ENCODE data around the gene ARAP3.

The ARAP3 gene

GRCh38 chr5:141696431-141696830 lies 14.4 kb upstream of the ARAP3 start:
- no peak for DNase-seq

GRCh38 chr5:141695627-141696215 lies 13.7 kb upstream of the ARAP3 start:
- no peak for DNase-seq

- no peak for DNase-seq
Measured at GRCh38 chr5:141694479-141694878, 12.4 kb upstream of the ARAP3 start.

GRCh38 chr5:141692919-141693725 lies 11.1 kb upstream of the ARAP3 start:
- DNase-seq: no peak

- DNase-seq: no peak
Measured at GRCh38 chr5:141692533-141692888, 10.5 kb upstream of the ARAP3 start.

GRCh38 chr5:141691867-141692532 lies 10.0 kb upstream of the ARAP3 start:
- DNase-seq: peak; percentile 93

GRCh38 chr5:141691286-141691866 lies 9.3 kb upstream of the ARAP3 start:
- no peak for DNase-seq

GRCh38 chr5:141686648-141687416 lies 4.8 kb upstream of the ARAP3 start:
- DNase-seq: peak; percentile 87

- DNase-seq: no peak
Measured at GRCh38 chr5:141685591-141685990, 3.6 kb upstream of the ARAP3 start.

GRCh38 chr5:141683596-141684141 lies 1.6 kb upstream of the ARAP3 start:
- no peak for DNase-seq

- DNase-seq: no peak
Measured at GRCh38 chr5:141681295-141681694, 735 bp downstream of the ARAP3 start.

- peak; percentile 95 for DNase-seq
Measured at GRCh38 chr5:141680751-141681201, 1.3 kb downstream of the ARAP3 start.

- DNase-seq: no peak
Measured at GRCh38 chr5:141680178-141680577, 1.9 kb downstream of the ARAP3 start.

- DNase-seq: no peak
Measured at GRCh38 chr5:141677415-141677814, 4.6 kb downstream of the ARAP3 start.

- no peak for DNase-seq
Measured at GRCh38 chr5:141675672-141676071, 6.4 kb downstream of the ARAP3 start.

- no peak for DNase-seq
Measured at GRCh38 chr5:141674747-141675146, 7.3 kb downstream of the ARAP3 start.

- DNase-seq: no peak
Measured at GRCh38 chr5:141672841-141673813, 8.9 kb downstream of the ARAP3 start.

GRCh38 chr5:141672071-141672840 lies 9.8 kb downstream of the ARAP3 start:
- DNase-seq: no peak

GRCh38 chr5:141669520-141669919 lies 12.5 kb downstream of the ARAP3 start:
- no peak for DNase-seq

GRCh38 chr5:141668601-141669265 lies 13.3 kb downstream of the ARAP3 start:
- DNase-seq: no peak

All from islet precursor cell (in vitro differentiated cells).